SJSA1 (cell line): Measurements from ENCODE around the gene BABAM2. TPM values are rescaled to one million over a fixed set of nuclear protein-coding genes. Genes with fewer than 3 reads are reported as not detected.
A peak's percentile ranks its signal among the peaks of the same experiment; 100 is the strongest.

Experiments
- DNase-seq, 2 experiments: peaks; one replicate each; pipeline ENCODE4 v3.0.0-alpha.2; 2015 to 2020; ENCODE audit warnings: low spot score in 2 of 2, low read depth in 1 of 2
- H3K27ac ChIP-seq: fragments of 250-450 bp; sonication (Bioruptor Pico); 2 replicates; pipeline ENCODE4 v1.5.1; 2020; ENCODE audit warnings: mild to moderate bottlenecking, moderate library complexity
- H3K27me3 ChIP-seq: fragments of 250-450 bp; sonication (Bioruptor Pico); replicated peaks from 2 replicates; pipeline ENCODE4 v1.5.1; 2020; ENCODE audit warnings: mild to moderate bottlenecking, moderate library complexity
- H3K36me3 ChIP-seq: fragments of 250-450 bp; sonication (Bioruptor Pico); 2 replicates; pipeline ENCODE4 v1.5.1; 2020; ENCODE audit warnings: mild to moderate bottlenecking
- H3K4me1 ChIP-seq: fragments of 250-450 bp; sonication (Bioruptor Pico); replicated peaks from 2 replicates; pipeline ENCODE4 v1.6.1; 2021; ENCODE audit warnings: mild to moderate bottlenecking
- H3K4me3 ChIP-seq: fragments of 250-450 bp; sonication (Bioruptor Pico); 2 replicates; pipeline ENCODE4 v1.5.1; 2020; ENCODE audit warnings: mild to moderate bottlenecking
- H3K9me3 ChIP-seq: fragments of 250-450 bp; sonication (Bioruptor Pico); replicated peaks from 2 replicates; pipeline ENCODE4 v1.5.1; 2020; ENCODE audit warnings: mild to moderate bottlenecking
- total RNA-seq: library from RNA; depleted of rRNA; stranded (reverse); fragments of >200 nt; shearing (Covaris generic); gene quantifications from 2 replicates; pipeline ENCODE4 v1.2.3, GENCODE V29; 2014

BABAM2 gene
- total RNA-seq, 1 experiment from 2014 or later: 24.6 TPM

DNA sequence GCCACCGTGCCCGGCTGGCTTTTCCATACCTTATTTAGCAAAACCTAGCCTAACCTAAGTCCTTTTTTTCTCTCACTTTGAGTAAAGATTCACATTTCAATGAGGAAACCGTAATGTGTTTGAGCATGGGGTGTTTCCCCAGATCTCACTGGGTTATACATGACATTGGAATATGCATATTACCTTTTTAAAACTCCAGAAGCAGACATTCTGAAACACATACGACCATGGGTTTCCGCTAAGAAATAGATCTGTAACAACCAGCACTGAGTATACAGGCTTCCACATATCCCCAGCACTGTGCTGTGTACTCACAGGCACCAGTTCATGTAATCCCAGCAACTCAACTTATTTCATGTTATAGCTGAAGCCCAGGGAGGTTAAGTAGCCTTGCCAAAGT is 461.1 kb downstream of the BABAM2 start:
- no peaks in the 10 kb centered on the region for H3K27me3 ChIP-seq
- no peak overlapping the region for H3K27ac ChIP-seq
- H3K9me3 ChIP-seq: no peaks in the 10 kb centered on the region
- peaks cover 36% of the 10 kb centered on the region for H3K4me1 ChIP-seq
- no peaks in the 10 kb centered on the region for H3K36me3 ChIP-seq
- H3K4me3 ChIP-seq: no peak overlapping the region
- DNase-seq: no peak

DNA sequence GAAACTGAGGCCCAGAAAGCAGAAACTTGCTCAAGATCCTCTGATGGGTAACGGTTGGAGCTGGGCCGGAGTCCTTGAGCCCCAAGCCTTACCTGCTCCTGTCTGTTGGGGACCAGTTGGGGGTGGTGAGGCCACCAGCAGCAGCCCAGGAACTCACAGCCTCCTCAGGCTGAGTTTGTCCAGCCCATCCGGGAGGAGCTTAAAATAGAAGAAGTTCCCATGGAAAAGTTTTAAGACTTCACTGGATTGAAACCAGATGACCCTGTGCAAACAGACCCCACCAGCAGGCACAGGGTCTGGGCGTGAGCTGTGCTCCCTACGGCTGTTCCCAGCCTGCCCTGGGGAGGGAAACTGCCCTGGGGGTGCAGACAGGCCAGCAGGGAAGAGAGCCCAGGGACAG is 461.6 kb downstream of the BABAM2 start:
- Histone ChIP-seq H3K27me3 (no peaks in the 10 kb centered on the region), H3K27ac (peak overlapping the region; percentile 30; the same call in 1 of the 2 replicates), H3K4me3 (no peak overlapping the region), H3K36me3 (no peaks in the 10 kb centered on the region), H3K9me3 (no peaks in the 10 kb centered on the region), H3K4me1 (peaks cover 41% of the 10 kb centered on the region)
- peak in 1 of 2 experiments; percentile 37 for DNase-seq

GRCh38 chr2:28352610-28353195 is 462.2 kb downstream of the BABAM2 start:
- no peak overlapping the region for H3K4me3 ChIP-seq
- no peaks in the 10 kb centered on the region for H3K9me3 ChIP-seq
- peak overlapping the region; percentile 30; the same call in 1 of the 2 replicates for H3K27ac ChIP-seq
- DNase-seq: no peak
- H3K4me1 ChIP-seq: peaks cover 47% of the 10 kb centered on the region
- no peaks in the 10 kb centered on the region for H3K27me3 ChIP-seq
- no peaks in the 10 kb centered on the region for H3K36me3 ChIP-seq

- Histone ChIP-seq H3K27me3 (no peaks in the 10 kb centered on the region), H3K4me1 (peaks cover 65% of the 10 kb centered on the region), H3K27ac (peak overlapping the region; percentile 93)
Observed at GRCh38 chr2:28354920-28355520, 464.5 kb downstream of the BABAM2 start.

GRCh38 chr2:28355521-28356094 is 465.1 kb downstream of the BABAM2 start:
- Histone ChIP-seq H3K9me3 (no peaks in the 10 kb centered on the region), H3K27me3 (no peaks in the 10 kb centered on the region), H3K4me3 (no peak overlapping the region), H3K36me3 (no peaks in the 10 kb centered on the region), H3K4me1 (peaks cover 71% of the 10 kb centered on the region), H3K27ac (peak overlapping the region; percentile 93)
- no peak for DNase-seq

More at GRCh38 chr2:28354920-28355520, 464.5 kb downstream of the BABAM2 start:
- H3K36me3 ChIP-seq: no peaks in the 10 kb centered on the region
- DNase-seq: no peak
- no peaks in the 10 kb centered on the region for H3K9me3 ChIP-seq
- H3K4me3 ChIP-seq: no peak overlapping the region

GRCh38 chr2:28356095-28356911 is 465.8 kb downstream of the BABAM2 start:
- H3K27me3 ChIP-seq: no peaks in the 10 kb centered on the region
- peaks cover 78% of the 10 kb centered on the region for H3K4me1 ChIP-seq
- peak overlapping the region; percentile 93 for H3K27ac ChIP-seq
- H3K9me3 ChIP-seq: no peaks in the 10 kb centered on the region
- peak; percentile 96 to 98 for DNase-seq
- H3K36me3 ChIP-seq: no peaks in the 10 kb centered on the region
- no peak overlapping the region for H3K4me3 ChIP-seq

DNA sequence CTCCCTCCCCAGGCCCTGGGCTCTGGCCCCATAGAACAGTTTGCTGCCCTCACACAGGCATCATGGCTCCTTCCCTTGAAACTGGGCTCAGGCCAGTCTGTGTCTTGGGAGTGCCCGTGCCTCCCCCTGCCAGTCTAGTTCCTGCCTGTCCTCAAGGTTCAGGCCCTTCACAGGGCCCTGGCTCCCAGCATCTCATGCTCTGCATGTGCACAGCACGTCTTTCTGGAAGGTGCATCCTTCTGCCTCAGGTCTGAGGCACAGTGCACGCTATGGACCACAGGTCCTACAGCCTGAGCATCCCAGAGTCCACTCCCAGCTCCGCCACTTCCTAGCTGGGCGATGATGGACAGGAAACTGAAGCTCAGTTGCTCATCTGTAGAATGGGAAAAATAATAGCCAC is 466.5 kb downstream of the BABAM2 start:
- no peak for DNase-seq
- no peaks in the 10 kb centered on the region for H3K36me3 ChIP-seq
- peaks cover 75% of the 10 kb centered on the region for H3K4me1 ChIP-seq
- H3K27ac ChIP-seq: peak overlapping the region; percentile 93
- no peaks in the 10 kb centered on the region for H3K27me3 ChIP-seq
- H3K9me3 ChIP-seq: no peaks in the 10 kb centered on the region
- no peak overlapping the region for H3K4me3 ChIP-seq

- H3K36me3 ChIP-seq: no peaks in the 10 kb centered on the region
- H3K4me1 ChIP-seq: peaks cover 72% of the 10 kb centered on the region
- H3K27me3 ChIP-seq: no peaks in the 10 kb centered on the region
- H3K9me3 ChIP-seq: no peaks in the 10 kb centered on the region
- H3K27ac ChIP-seq: peak overlapping the region; percentile 63
- no peak overlapping the region for H3K4me3 ChIP-seq
- DNase-seq: no peak
Observed at GRCh38 chr2:28357948-28358667, 467.6 kb downstream of the BABAM2 start.

GRCh38 chr2:28358668-28359201 is 468.2 kb downstream of the BABAM2 start:
- Histone ChIP-seq H3K9me3 (no peaks in the 10 kb centered on the region), H3K36me3 (no peaks in the 10 kb centered on the region), H3K4me1 (peaks cover 72% of the 10 kb centered on the region), H3K4me3 (no peak overlapping the region), H3K27ac (peak overlapping the region; percentile 63), H3K27me3 (no peaks in the 10 kb centered on the region)
- DNase-seq: peak in 1 of 2 experiments; percentile 16

DNA sequence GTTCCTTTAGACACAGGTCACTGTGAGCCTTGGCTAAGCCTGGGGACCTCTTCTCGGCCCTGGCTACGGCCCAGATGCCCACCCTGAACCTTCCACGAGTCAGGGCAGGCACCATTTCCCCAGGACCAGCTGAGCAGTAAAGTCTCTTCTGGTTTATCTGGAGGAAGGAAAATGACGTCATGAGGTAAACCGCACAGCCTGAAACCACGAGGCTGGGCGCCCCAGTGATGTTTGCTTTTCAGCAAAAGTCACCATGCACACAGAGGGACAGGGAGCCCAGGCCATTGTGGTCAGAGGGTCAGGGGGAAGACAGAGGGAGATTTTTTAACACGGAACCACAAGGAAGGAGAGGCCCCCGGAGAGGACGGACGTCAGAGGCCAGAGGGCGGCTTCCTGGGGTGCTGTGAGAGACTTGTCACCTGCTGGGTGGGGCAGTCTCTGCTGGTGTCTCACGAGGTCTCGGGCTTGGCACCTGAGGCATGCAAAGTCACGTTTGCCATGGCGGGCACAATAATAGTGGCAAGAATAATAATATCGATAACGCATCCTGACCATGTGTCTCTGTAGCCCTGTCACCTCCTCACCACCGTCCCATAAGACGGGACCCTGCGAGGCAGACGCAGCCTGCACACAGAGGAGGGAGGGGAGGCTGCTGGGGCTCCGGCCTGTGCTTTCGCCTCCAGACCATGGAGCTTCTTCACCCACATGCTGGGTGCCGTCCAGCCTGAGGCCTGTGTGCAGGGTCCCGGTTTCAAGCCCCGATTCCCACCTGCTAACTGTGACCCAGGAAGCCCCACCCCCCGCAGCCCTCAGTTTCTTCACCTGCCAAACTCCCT is 468.9 kb downstream of the BABAM2 start:
- Histone ChIP-seq H3K27ac (peak overlapping the region; percentile 63), H3K4me3 (no peak overlapping the region), H3K36me3 (no peaks in the 10 kb centered on the region), H3K27me3 (no peaks in the 10 kb centered on the region), H3K9me3 (no peaks in the 10 kb centered on the region), H3K4me1 (peaks cover 72% of the 10 kb centered on the region)
- peak; percentile 82 to 86 for DNase-seq

DNA sequence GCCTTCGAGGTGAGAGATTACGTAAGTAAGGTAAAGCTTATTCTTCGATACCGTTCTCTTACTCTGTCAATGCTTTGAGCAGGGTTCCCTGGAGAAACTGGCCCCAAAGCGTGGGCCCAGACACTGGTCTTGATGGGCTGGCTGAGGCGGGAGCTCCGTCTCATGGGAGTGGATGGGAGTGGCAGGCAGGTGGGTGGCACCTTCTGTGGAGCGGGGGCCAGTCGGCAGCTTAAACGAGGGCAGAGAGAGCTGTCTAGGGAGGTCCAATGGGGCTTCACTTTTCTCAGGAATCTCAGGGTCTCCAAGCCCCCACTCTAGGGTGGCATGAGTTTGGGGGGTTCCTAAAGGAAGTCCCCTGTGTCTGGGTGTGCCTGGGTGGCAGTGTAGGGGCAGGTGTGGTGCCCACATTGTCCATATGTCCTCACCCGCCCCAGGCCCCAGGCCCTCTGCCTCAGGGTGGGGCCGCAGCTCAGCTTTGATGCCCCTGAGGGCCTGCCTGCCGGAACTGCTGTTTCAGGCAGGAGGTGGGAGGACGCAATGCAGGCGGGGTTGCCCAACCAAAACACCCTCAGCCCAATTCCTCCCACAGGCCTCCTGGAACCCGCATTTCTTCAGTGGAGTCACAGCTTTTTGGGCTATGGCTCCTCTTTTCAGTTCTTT is 469.7 kb downstream of the BABAM2 start:
- peaks cover 67% of the 10 kb centered on the region for H3K4me1 ChIP-seq
- H3K9me3 ChIP-seq: no peaks in the 10 kb centered on the region
- no peaks in the 10 kb centered on the region for H3K36me3 ChIP-seq
- H3K27me3 ChIP-seq: no peaks in the 10 kb centered on the region
- H3K27ac ChIP-seq: peak overlapping the region; percentile 63; the same call in 1 of the 2 replicates
- H3K4me3 ChIP-seq: no peak overlapping the region
- DNase-seq: no peak

DNA sequence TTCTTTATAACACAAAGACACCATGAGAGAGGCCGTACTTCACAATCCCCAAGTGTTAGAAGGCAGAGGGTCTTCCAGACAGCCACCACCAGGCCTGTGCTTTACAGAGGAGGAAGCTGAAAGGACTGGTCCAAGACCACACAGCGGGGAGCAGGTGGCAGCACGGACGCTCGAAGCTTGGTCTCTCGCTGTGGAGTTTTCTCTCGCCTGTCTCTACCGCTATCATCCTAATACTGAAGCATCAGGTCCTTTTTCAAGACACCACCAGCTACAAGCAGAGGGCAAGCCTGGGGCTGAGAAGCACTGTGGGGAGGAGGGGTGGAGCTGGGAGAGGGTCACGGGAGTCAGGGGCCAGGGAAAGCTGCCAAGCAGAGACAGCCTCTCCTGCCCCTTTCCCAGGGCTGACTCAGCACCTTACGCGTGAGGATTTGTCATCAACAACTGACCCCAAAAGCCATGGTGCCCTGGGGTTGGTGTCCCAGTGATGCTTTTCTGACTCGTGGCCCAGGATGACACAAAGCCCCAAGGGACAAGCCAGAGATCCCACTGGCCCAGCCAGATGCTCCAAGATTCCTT is 470.3 kb downstream of the BABAM2 start:
- Histone ChIP-seq H3K27me3 (no peaks in the 10 kb centered on the region), H3K4me1 (peaks cover 60% of the 10 kb centered on the region), H3K4me3 (no peak overlapping the region), H3K36me3 (no peaks in the 10 kb centered on the region), H3K27ac (no peak overlapping the region; the same call in 1 of the 2 replicates), H3K9me3 (no peaks in the 10 kb centered on the region)
- DNase-seq: peak; percentile 39 to 65
